HEK293 (cell line): Measurements from ENCODE around the gene IRF2BPL.

ENCODE experiments used
- CTCF ChIA-PET: fragments of 350-600 bp; formaldehyde crosslinking; extraction: SDS; loops from one replicate; lab custom pipeline; 2021; ENCODE audit warnings: antibody characterized with exemption; lab: Yijun Ruan, JAX
- POLR2A ChIA-PET: fragments of 300-600 bp; formaldehyde crosslinking; extraction: SDS; loops from one replicate; lab custom pipeline; 2020; ENCODE audit warnings: antibody characterized with exemption, inconsistent platforms; lab: Yijun Ruan, JAX
- H3K27ac ChIP-seq: fragments of 200-500 bp; sonication (Bioruptor generic); 2 replicates; pipeline ENCODE4 v1.5.1; 2014; ENCODE audit warnings: low read depth, low read length, control low read depth, inconsistent platforms; ENCODE audit errors: extremely low read depth
- H3K36me3 ChIP-seq, 2 experiments: fragments of 200-500 bp in 1 of 2; sonication (Bioruptor generic) in 1 of 2; 1 replicate in 1 of 2; 2 replicates in 1 of 2; pipeline ENCODE4 v1.5.1; 2014 to 2017; ENCODE audit warnings: inconsistent platforms in 2 of 2, low read length in 2 of 2; ENCODE audit not compliant: control insufficient read depth in 2 of 2, insufficient read depth in 1 of 2
- H3K4me1 ChIP-seq: fragments of 200-500 bp; sonication (Bioruptor generic); 2 replicates; pipeline ENCODE4 v1.5.1; 2014; ENCODE audit warnings: mild to moderate bottlenecking, low read length, inconsistent platforms; ENCODE audit not compliant: control insufficient read depth, insufficient read depth
- H3K4me3 ChIP-seq: 2 replicates; pipeline ENCODE4 v1.5.1; 2011; ENCODE audit warnings: low read depth, mild to moderate bottlenecking, control low read depth, low read length, moderate library complexity
- H3K9me3 ChIP-seq: fragments of 200-500 bp; sonication (Bioruptor generic); 2 replicates; pipeline ENCODE4 v1.5.1; 2014; ENCODE audit warnings: low read depth, low read length, inconsistent platforms; ENCODE audit not compliant: control insufficient read depth, insufficient read depth
- EGR2 ChIP-seq: fragments of 450-650 bp; formaldehyde crosslinking; IDR thresholded peaks from 2 replicates; pipeline ENCODE4 v1.5.1; 2016; ENCODE audit warnings: low read depth, missing biosample characterization, missing genetic modification characterization
- GLI4 ChIP-seq: fragments of 450-650 bp; formaldehyde crosslinking; IDR thresholded peaks from 2 replicates; pipeline ENCODE4 v1.5.1; 2016; ENCODE audit warnings: missing biosample characterization, missing genetic modification characterization
- GLIS2 ChIP-seq: fragments of 450-650 bp; formaldehyde crosslinking; IDR thresholded peaks from 2 replicates; pipeline ENCODE4 v1.5.1; 2016; ENCODE audit warnings: missing biosample characterization, missing genetic modification characterization
- HOXC10 ChIP-seq: sonication (generic); formaldehyde crosslinking; IDR thresholded peaks from 2 replicates; pipeline ENCODE4 v1.8.1; 2023; ENCODE audit warnings: mild to moderate bottlenecking, missing genetic modification reagents
- KLF1 ChIP-seq: fragments of 450-650 bp; formaldehyde crosslinking; IDR thresholded peaks from 2 replicates; pipeline ENCODE4 v1.5.1; 2016; ENCODE audit warnings: missing biosample characterization, missing genetic modification characterization
- KLF17 ChIP-seq: fragments of 450-650 bp; formaldehyde crosslinking; IDR thresholded peaks from 2 replicates; pipeline ENCODE4 v1.5.1; 2016; ENCODE audit warnings: missing biosample characterization, missing genetic modification characterization
- MYNN ChIP-seq: fragments of 450-650 bp; formaldehyde crosslinking; IDR thresholded peaks from 2 replicates; pipeline ENCODE4 v1.5.1; 2016; ENCODE audit warnings: missing biosample characterization, missing genetic modification characterization, borderline replicate concordance
- PATZ1 ChIP-seq: fragments of 450-650 bp; formaldehyde crosslinking; IDR thresholded peaks from 2 replicates; pipeline ENCODE4 v1.5.1; 2016; ENCODE audit warnings: missing biosample characterization, missing genetic modification characterization
- PRDM1 ChIP-seq: fragments of 450-650 bp; formaldehyde crosslinking; IDR thresholded peaks from 2 replicates; pipeline ENCODE4; 2016; ENCODE audit warnings: missing biosample characterization, missing genetic modification characterization
- TSHZ1 ChIP-seq: fragments of 450-650 bp; formaldehyde crosslinking; IDR thresholded peaks from 2 replicates; pipeline ENCODE4 v1.5.1; 2016; ENCODE audit warnings: missing biosample characterization, missing genetic modification characterization, borderline replicate concordance
- WT1 ChIP-seq: fragments of 450-650 bp; formaldehyde crosslinking; IDR thresholded peaks from 2 replicates; pipeline ENCODE4 v1.5.1; 2016; ENCODE audit warnings: missing biosample characterization, missing genetic modification characterization
- ZBTB20 ChIP-seq: fragments of 450-650 bp; formaldehyde crosslinking; IDR thresholded peaks from 2 replicates; pipeline ENCODE4 v1.5.1; 2016; ENCODE audit warnings: missing biosample characterization, missing genetic modification characterization
- ZBTB26 ChIP-seq: fragments of 450-650 bp; formaldehyde crosslinking; optimal IDR thresholded peaks from 2 replicates; pipeline ENCODE3; 2016; ENCODE audit warnings: missing biosample characterization, mild to moderate bottlenecking, missing genetic modification characterization
- ZBTB48 ChIP-seq: fragments of 450-650 bp; formaldehyde crosslinking; IDR thresholded peaks from 2 replicates; pipeline ENCODE4 v1.5.1; 2016; ENCODE audit warnings: missing biosample characterization, missing genetic modification characterization
- ZBTB7A ChIP-seq: fragments of 450-650 bp; formaldehyde crosslinking; IDR thresholded peaks from 2 replicates; pipeline ENCODE4 v1.5.1; 2016; ENCODE audit warnings: low read depth, missing biosample characterization, missing genetic modification characterization
- ZEB2 ChIP-seq: fragments of 450-650 bp; formaldehyde crosslinking; IDR thresholded peaks from 2 replicates; pipeline ENCODE4 v1.5.1; 2016; ENCODE audit warnings: missing biosample characterization, missing genetic modification characterization
- ZIC2 ChIP-seq: fragments of 450-650 bp; formaldehyde crosslinking; IDR thresholded peaks from 2 replicates; pipeline ENCODE4 v1.5.1; 2016; ENCODE audit warnings: missing biosample characterization, missing genetic modification characterization
- ZNF26 ChIP-seq: fragments of 450-650 bp; formaldehyde crosslinking; IDR thresholded peaks from 2 replicates; pipeline ENCODE4 v1.5.1; 2016; ENCODE audit warnings: missing biosample characterization, missing genetic modification characterization
- ZNF514 ChIP-seq: fragments of 450-650 bp; formaldehyde crosslinking; IDR thresholded peaks from 2 replicates; pipeline ENCODE4 v1.5.1; 2016; ENCODE audit warnings: missing biosample characterization, missing genetic modification characterization
- ZNF544 ChIP-seq: fragments of 450-650 bp; formaldehyde crosslinking; IDR thresholded peaks from 2 replicates; pipeline ENCODE4 v1.5.0; 2017; ENCODE audit warnings: missing biosample characterization, missing genetic modification characterization
- ZNF777 ChIP-seq: fragments of 450-650 bp; formaldehyde crosslinking; IDR thresholded peaks from 2 replicates; pipeline ENCODE4 v1.5.1; 2017; ENCODE audit warnings: missing biosample characterization, missing genetic modification characterization, borderline replicate concordance
- ZSCAN16 ChIP-seq: fragments of 450-650 bp; formaldehyde crosslinking; IDR thresholded peaks from 2 replicates; pipeline ENCODE4 v1.5.1; 2016; ENCODE audit warnings: missing biosample characterization, missing genetic modification characterization

IRF2BPL gene

GRCh38 chr14:77031759-77032490 lies 3.4 kb upstream of the IRF2BPL start (continued):
- 0 out of 2 replicates have a peak, but pooled peaks have one; percentile 2 for TF ChIP-seq MYNN (tag by site-specific recombination)

- peak overlapping the region; percentile 100 for H3K27ac ChIP-seq
- POLR2A ChIA-PET, result interaction anchor here (0.7 to 4.5 kb wide), 12 partner anchors 9 to 114 kb away, joined by 3 to 42 read pairs (median 7); no protein-coding TSS in a partner anchor
- H3K9me3 ChIP-seq, result no peaks in the 10 kb centered on the region
- CTCF ChIA-PET, result interaction anchor here (0.6 to 2.8 kb wide), 11 partner anchors 12 to 155 kb away, joined by 3 to 8 read pairs (median 3); no protein-coding TSS in a partner anchor
- peaks cover 7 to 24% of the 10 kb centered on the region in 2 experiments for H3K36me3 ChIP-seq
- H3K4me3 ChIP-seq, result peak overlapping the region; percentile 85
- H3K4me1 ChIP-seq, result peaks cover 33% of the 10 kb centered on the region
- TF ChIP-seq PATZ1 (tag by site-specific recombination) (peak; percentile 92), ZBTB26 (tag by site-specific recombination) (peak; percentile 61), ZNF514 (no peak), HOXC10 (CRISPR knock-in tag) (no peak), KLF17 (tag by site-specific recombination) (0 out of 2 replicates have a peak, but pooled peaks have one; percentile 39), ZBTB7A (tag by site-specific recombination) (peak; percentile 77; the same call in 1 of the 2 replicates), PRDM1 (0 out of 2 replicates have a peak, but pooled peaks have one; percentile 16), EGR2 (tag by site-specific recombination) (peak; percentile 53), ZBTB20 (tag by site-specific recombination) (peak; percentile 67), GLI4 (0 out of 2 replicates have a peak, but pooled peaks have one; percentile 35), ZBTB48 (tag by site-specific recombination) (no peak; the same call in 1 of the 2 replicates), ZNF544 (tag by site-specific recombination) (no peak), TSHZ1 (no peak), WT1 (tag by site-specific recombination) (peak; percentile 45; the same call in 1 of the 2 replicates), KLF1 (tag by site-specific recombination) (no peak), GLIS2 (peak; percentile 98), ZSCAN16 (tag by site-specific recombination) (0 out of 2 replicates have a peak, but pooled peaks have one; percentile 25), ZEB2 (tag by site-specific recombination) (peak; percentile 68; the same call in 1 of the 2 replicates), ZNF26 (tag by site-specific recombination) (no peak), ZNF777 (tag by site-specific recombination) (0 out of 2 replicates have a peak, but pooled peaks have one; percentile 16), ZIC2 (tag by site-specific recombination) (peak; percentile 97)
These were observed 747 bp downstream of the IRF2BPL start for GRCh38 chr14:77027538-77028383.
